GM19438 (cell line): Measurements from ENCODE around the gene ALDH1A1.

Experiments
- ATAC-seq: cut with Tn5 transposase; IDR thresholded peaks from one replicate; pipeline ENCODE4 v1.9.1; 2021; ENCODE audit warnings: low read depth; ENCODE audit not compliant: unreplicated experiment

ALDH1A1 gene

DNA sequence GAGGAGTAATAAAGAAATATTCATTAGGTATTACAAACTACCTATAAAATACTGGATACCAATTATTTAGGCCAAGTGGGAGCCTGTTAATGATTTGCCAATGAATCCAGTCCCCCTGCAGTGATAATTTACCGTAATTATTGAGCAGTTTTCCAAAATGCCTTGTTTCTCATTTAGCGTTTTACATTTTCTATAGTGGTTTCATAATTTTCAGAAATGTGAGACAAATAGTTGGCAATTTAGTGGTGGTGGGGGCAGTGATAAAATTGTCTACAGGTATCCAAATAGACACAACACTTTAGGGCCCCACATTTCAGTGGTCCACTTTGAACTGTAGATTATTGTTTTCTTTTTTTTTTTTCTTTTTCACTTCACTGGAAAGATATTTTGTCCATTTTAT is 27.3 kb upstream of the ALDH1A1 start:
- ATAC-seq, result no peak

DNA sequence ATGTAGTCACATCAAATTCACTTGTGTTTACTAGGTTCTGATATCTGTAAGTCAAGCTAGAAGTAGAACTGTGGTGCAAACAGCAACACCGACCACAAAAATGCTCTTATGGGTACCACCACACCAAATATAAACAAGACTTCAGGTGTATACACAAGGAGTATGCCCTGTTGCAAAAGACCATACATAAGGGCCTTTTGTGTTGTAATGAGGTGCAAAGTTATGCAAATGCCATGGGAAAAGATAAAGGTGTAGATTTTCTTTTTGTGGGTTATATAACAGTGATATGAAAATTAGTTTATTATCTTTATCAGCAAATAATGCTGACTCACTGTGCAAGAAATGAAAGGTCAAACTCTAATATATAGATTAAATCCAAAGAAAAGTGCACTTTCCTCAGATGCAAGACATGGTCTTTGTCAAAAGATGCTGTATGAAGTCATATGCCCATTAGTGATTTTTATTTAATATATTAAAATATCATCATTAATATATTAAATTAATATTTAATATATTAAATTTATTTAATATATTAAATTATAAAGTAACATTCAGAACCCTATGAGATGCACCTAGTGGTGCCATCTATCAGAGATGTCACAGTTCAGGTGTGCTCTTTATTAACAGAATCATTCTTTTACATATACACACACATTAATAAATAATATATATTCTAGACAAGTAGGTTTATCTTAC is 26.7 kb upstream of the ALDH1A1 start:
- no peak for ATAC-seq

DNA sequence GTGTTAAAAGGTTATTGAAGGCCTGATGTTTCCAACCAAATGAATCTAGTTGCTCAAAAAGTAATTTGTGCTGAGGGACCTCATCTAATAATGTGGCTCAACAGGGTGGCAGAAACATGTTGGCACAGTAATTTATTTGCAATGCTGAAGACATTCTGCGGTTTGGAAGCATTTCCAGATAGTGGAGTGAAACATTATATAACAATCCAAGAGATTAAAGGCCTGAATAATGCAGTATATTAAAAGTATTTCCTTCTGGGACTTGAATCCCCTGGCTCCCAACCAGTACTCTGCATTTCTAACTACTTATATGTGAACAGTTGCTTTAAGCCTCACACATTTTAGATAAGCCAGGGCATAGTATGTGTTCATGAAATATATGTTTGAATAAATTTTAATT is 25.9 kb upstream of the ALDH1A1 start:
- no peak for ATAC-seq

- ATAC-seq, result no peak
These were observed 24.8 kb upstream of the ALDH1A1 start for GRCh38 chr9:72977670-72978069.

GRCh38 chr9:72974501-72974900 is 21.6 kb upstream of the ALDH1A1 start:
- no peak for ATAC-seq

- ATAC-seq, result no peak
These were observed 19.8 kb upstream of the ALDH1A1 start for GRCh38 chr9:72972636-72973035.

- ATAC-seq, result no peak
These were observed 18.6 kb upstream of the ALDH1A1 start for GRCh38 chr9:72971411-72971810.

GRCh38 chr9:72960446-72960845 is 7.6 kb upstream of the ALDH1A1 start:
- ATAC-seq, result no peak

GRCh38 chr9:72958485-72959281 is 5.8 kb upstream of the ALDH1A1 start:
- no peak for ATAC-seq

DNA sequence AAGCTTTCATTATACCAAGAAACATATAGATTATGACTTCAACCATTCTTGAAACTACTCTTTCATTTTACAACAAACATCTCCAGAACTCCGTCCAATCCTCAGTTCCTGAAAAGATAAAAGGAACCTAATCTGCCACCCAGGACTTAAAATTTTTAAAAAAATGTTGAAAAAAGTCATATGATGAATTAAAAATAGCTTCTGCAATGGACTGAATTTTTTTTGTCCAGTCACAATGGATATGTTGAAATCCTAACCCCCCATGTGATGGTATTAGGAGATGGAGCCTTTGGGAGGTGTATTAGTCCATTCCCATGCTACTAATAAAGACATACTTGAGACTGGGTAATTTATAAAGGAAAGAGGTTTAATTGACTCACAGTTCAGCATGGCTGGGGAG is 2.7 kb upstream of the ALDH1A1 start:
- ATAC-seq, result no peak

DNA sequence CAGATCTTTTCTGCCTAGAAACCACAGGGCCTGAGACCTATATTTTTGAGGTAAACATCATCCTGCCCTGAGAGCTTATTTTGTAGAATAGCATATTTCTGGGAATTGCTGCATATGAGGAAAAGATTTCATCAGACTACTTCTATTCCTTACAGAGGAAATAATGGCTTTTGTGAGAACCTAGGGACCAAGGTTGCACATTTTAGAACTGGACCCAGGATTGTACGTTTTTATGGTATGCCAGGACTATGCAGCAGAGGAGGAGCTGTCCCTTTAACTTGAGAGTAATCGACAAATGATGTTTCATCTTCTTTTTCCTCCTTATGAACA is 2.2 kb upstream of the ALDH1A1 start:
- ATAC-seq, result no peak

- no peak for ATAC-seq
These were observed 1.7 kb upstream of the ALDH1A1 start for GRCh38 chr9:72954431-72955125.

DNA sequence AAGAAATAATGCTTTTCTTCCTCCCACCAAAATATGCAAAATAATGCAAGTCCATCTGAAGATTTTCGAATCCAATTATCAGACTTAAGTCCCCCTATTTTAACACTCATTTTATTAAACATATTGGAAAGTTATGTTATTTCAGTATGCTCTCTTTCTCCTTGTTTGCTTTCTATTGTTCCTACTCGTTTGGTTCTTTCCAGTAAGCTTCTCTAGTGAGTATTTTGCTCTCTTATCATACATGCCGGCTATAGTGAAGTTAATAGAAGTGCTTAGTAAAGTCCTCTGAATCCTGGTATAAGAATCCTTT is 517 bp downstream of the ALDH1A1 start:
- no peak for ATAC-seq

- ATAC-seq, result no peak
These were observed 1.1 kb downstream of the ALDH1A1 start for GRCh38 chr9:72951520-72952380.

- ATAC-seq, result no peak
These were observed 1.9 kb downstream of the ALDH1A1 start for GRCh38 chr9:72950875-72951442.

- no peak for ATAC-seq
These were observed 2.9 kb downstream of the ALDH1A1 start for GRCh38 chr9:72949918-72950325.

DNA sequence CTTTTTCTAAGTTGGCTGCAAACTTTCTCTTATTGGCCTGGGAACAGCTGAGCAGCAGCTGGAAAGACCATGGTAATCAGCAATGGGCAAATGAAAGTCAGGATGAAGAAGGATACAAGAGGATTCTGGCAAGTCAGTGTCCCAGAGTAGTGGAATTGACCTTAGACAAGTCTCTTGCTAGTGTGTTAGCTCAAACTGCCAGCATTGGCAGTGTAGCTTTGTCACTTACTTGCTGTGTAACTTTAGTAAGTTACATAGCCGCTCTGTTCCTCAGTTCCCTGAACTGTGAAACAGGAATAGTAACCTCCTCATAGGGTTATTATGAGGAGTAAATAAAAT is 3.6 kb downstream of the ALDH1A1 start:
- ATAC-seq, result no peak

- no peak for ATAC-seq
These were observed 4.1 kb downstream of the ALDH1A1 start for GRCh38 chr9:72948575-72949243.

DNA sequence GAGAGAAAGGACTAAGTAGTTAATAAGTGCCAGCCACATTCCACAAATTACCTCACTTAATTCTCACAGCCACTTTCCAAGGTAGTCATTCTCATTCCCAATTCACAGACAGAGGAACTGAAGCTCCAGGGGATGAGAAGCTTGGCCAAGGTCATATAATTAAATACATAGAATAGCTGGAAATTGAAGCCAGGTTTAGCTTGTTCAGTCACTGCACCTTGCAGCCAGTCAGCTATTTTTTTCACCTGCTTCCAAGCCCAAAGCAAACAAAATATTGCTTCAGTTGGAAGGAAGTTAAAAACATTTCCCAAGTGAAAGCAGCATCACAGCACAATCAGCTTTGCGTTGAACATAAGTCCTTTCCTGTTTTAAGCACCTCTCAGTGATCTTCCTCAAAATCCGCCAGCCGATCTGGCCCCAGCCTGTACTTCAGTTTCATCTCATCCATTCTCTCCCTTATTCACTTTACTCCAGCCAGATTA is 4.8 kb downstream of the ALDH1A1 start:
- ATAC-seq, result no peak

GRCh38 chr9:72946821-72947220 is 6.0 kb downstream of the ALDH1A1 start:
- no peak for ATAC-seq
